ENCODE measurements around the gene PPIL1. TPM values are rescaled to one million over a fixed set of nuclear protein-coding genes. Genes with fewer than 3 reads are reported as not detected.

The PPIL1 gene
- polyA plus RNA-seq, 1 donor (not counting 4 experiments of a cell fraction or from before 2014, with no cell fraction given) = 45.5 TPM

GRCh38 chr6:36838896-36839748 lies 35.5 kb downstream of the PPIL1 start, which contains the start of gene CPNE5:
Gene CPNE5, minus strand, starts transcription at chr6:36839444. Its CDS starts 67 bp downstream, at chr6:36839377.
- Histone ChIP-seq H3K9me1 (ENCODE audit: control insufficient read depth, extremely low read depth, insufficient read depth, low read length) (no peaks in the 10 kb centered on the region), H3K4me1 (ENCODE audit: control insufficient read depth, extremely low read depth, insufficient read depth, low read length) (peaks cover 4% of the 10 kb centered on the region), H3K9ac (ENCODE audit: control insufficient read depth, extremely low read depth, insufficient read depth, low read length) (no peak within 1 kb of the TSS), H3K4me2 (ENCODE audit: control insufficient read depth, extremely low read depth, insufficient read depth, low read depth, low read length) (peak within 1 kb of the TSS; percentile 75), H4K20me1 (ENCODE audit: control insufficient read depth, extremely low read depth, insufficient read depth, low read length) (no peaks in the 10 kb centered on the region), H3K79me2 (ENCODE audit: control insufficient read depth, insufficient read depth, low read length) (no peaks in the 10 kb centered on the region), H2AFZ (ENCODE audit: control insufficient read depth, low read length) (no peak within 1 kb of the TSS), H3K27ac (ENCODE audit: control insufficient read depth, insufficient read depth, low read length) (no peak within 1 kb of the TSS), H3K27me3 (ENCODE audit: control insufficient read depth, extremely low read depth, insufficient read depth, low read length) (peaks cover 46% of the 10 kb centered on the region), H3K9me3 (ENCODE audit: control insufficient read depth, low read depth, low read length) (no peaks in the 10 kb centered on the region), H3K4me3 (ENCODE audit: control insufficient read depth in 2 of 3, extremely low read depth in 1 of 3, insufficient read depth in 2 of 3, low read depth in 1 of 3, low read length in 3 of 3) (peak within 1 kb of the TSS; percentile 25 to 49 (median 34)), H3K36me3 (ENCODE audit: control insufficient read depth in 2 of 2, extremely low read depth in 1 of 2, insufficient read depth in 2 of 2, low read length in 2 of 2) (no peaks in the 10 kb centered on the region)
- FAIRE-seq (no peak), DNase-seq (ENCODE audit: low read depth, low spot score) (no peak)
- dilution Hi-C loops (cut with MboI; ENCODE audit: extremely low pct_ligation_motif_present, low sequenced_read_pairs) = no loop called here
- TF ChIP-seq CTCF (optimal IDR thresholded peaks at IDR 0.05 in 1 of 3, IDR thresholded peaks at IDR 0.05 in 1 of 3, conservative IDR thresholded peaks at IDR 0.05 in 1 of 3; ENCODE audit: extremely low read depth in 1 of 3, insufficient read depth in 2 of 3, low read length in 3 of 3) (no peak), EZH2 (IDR thresholded peaks at IDR 0.05; ENCODE audit: low read length) (peak; percentile 78)

GRCh38 chr6:36837686-36838085 lies 36.9 kb downstream of the PPIL1 start:
- dilution Hi-C loops (cut with MboI; ENCODE audit: extremely low pct_ligation_motif_present, low sequenced_read_pairs) = no loop called here

More at GRCh38 chr6:36837686-36838085, 36.9 kb downstream of the PPIL1 start:
- Histone ChIP-seq H3K9ac (ENCODE audit: control insufficient read depth, extremely low read depth, insufficient read depth, low read length) (no peak overlapping the region), H3K27ac (ENCODE audit: control insufficient read depth, insufficient read depth, low read length) (no peak overlapping the region), H3K9me3 (ENCODE audit: control insufficient read depth, low read depth, low read length) (no peaks in the 10 kb centered on the region), H3K4me1 (ENCODE audit: control insufficient read depth, extremely low read depth, insufficient read depth, low read length) (peaks cover 4% of the 10 kb centered on the region), H3K9me1 (ENCODE audit: control insufficient read depth, extremely low read depth, insufficient read depth, low read length) (no peaks in the 10 kb centered on the region), H3K27me3 (ENCODE audit: control insufficient read depth, extremely low read depth, insufficient read depth, low read length) (peaks cover 44% of the 10 kb centered on the region), H3K79me2 (ENCODE audit: control insufficient read depth, insufficient read depth, low read length) (no peaks in the 10 kb centered on the region), H3K4me3 (ENCODE audit: control insufficient read depth in 2 of 3, extremely low read depth in 1 of 3, insufficient read depth in 2 of 3, low read depth in 1 of 3, low read length in 3 of 3) (no peak overlapping the region), H4K20me1 (ENCODE audit: control insufficient read depth, extremely low read depth, insufficient read depth, low read length) (no peaks in the 10 kb centered on the region), H3K4me2 (ENCODE audit: control insufficient read depth, extremely low read depth, insufficient read depth, low read depth, low read length) (no peak overlapping the region), H2AFZ (ENCODE audit: control insufficient read depth, low read length) (no peak overlapping the region), H3K36me3 (ENCODE audit: control insufficient read depth in 2 of 2, extremely low read depth in 1 of 2, insufficient read depth in 2 of 2, low read length in 2 of 2) (no peaks in the 10 kb centered on the region)
- DNase-seq (ENCODE audit: low read depth, low spot score) = no peak
- FAIRE-seq = no peak
- TF ChIP-seq EZH2 (IDR thresholded peaks at IDR 0.05; ENCODE audit: low read length) (no peak), CTCF (optimal IDR thresholded peaks at IDR 0.05 in 1 of 3, IDR thresholded peaks at IDR 0.05 in 1 of 3, conservative IDR thresholded peaks at IDR 0.05 in 1 of 3; ENCODE audit: extremely low read depth in 1 of 3, insufficient read depth in 2 of 3, low read length in 3 of 3) (no peak)

Measured in keratinocyte (primary cell).